Coronary artery (tissue), 2 donors: ENCODE measurements around the gene QRICH1.

ENCODE experiments used
- DNase-seq: peaks from one replicate; pipeline ENCODE4 v3.0.0-alpha.2; 2017; ENCODE audit warnings: low spot score
- H3K27ac ChIP-seq, 2 donors: fragments of 200-600 bp; sonication (generic); one replicate each; pipeline ENCODE4 v1.5.1; 2016 to 2019
- H3K4me3 ChIP-seq: fragments of 200-600 bp; sonication (generic); 2 replicates; pipeline ENCODE4 v1.5.1; 2016; ENCODE audit warnings: mild to moderate bottlenecking, moderate library complexity
- TF ChIP-seq, protein P1 (sequence below): fragments of 200-600 bp; sonication (generic); IDR thresholded peaks from one replicate; pipeline ENCODE4 v1.5.1; 2019; ENCODE audit warnings: antibody characterized with exemption

QRICH1 gene

DNA sequence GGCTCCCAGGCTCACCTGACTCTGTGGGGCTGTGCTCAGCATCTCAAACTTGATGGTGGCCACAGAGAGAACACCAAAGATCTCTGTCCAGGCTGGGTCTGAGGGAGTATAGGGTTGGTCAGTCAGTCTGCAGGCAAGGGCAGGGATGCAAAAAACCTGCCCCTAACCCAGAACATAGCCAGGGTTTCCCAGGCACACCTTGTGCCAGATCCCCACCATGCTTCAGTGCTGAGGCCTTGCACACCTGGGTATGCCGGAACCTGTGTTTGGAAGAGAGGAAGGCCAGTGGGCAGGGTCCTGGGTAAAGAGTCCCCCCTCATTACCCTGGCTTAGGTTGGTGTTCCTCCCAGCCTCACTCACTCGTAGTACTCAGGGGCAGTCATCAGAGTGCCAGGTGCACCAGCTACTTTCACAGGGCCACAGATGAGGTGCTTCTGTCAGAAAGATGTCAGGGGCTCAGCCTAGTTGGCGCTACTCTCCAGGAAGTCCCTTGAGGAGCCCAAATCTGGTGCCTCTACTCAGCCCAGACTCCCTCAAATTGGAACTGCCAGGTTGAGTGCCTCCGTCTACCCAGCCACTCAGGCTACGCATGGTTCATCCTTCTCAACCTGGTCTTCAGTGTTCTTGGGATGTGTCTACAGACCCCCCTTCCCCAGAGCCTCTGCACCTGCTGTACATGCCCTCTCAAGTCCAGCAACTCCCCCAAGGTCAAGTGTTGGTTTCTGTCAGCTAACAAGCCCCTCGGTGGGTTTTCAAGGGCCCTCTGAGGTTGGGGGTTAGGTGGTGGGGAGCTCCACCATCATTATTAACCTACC, 77.2 kb downstream of the QRICH1 start:
- TF ChIP-seq, protein P1, sequence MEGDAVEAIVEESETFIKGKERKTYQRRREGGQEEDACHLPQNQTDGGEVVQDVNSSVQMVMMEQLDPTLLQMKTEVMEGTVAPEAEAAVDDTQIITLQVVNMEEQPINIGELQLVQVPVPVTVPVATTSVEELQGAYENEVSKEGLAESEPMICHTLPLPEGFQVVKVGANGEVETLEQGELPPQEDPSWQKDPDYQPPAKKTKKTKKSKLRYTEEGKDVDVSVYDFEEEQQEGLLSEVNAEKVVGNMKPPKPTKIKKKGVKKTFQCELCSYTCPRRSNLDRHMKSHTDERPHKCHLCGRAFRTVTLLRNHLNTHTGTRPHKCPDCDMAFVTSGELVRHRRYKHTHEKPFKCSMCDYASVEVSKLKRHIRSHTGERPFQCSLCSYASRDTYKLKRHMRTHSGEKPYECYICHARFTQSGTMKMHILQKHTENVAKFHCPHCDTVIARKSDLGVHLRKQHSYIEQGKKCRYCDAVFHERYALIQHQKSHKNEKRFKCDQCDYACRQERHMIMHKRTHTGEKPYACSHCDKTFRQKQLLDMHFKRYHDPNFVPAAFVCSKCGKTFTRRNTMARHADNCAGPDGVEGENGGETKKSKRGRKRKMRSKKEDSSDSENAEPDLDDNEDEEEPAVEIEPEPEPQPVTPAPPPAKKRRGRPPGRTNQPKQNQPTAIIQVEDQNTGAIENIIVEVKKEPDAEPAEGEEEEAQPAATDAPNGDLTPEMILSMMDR = no peak
- DNase-seq = no peak
- Histone ChIP-seq H3K27ac (no peak overlapping the region), H3K4me3 (no peak overlapping the region)

DNA sequence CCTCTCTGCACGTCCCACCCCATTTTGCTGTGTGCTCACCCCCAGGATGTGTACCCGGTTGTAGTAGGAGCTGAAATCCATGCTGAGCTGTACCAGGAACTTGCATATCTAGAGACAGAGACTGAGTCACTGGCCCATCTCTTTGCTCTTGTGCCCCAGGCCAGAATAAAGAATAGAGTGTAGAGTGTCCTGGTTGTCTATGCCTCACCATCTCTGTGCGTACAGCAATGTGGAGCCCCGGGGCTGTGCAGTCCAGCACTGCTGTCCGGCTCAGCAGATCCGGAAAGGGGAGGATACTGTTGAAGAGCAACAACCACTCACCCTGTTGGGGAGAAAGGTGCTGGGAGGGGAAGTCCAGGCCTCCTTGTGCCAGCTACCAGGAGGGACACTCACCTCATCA, 78.1 kb downstream of the QRICH1 start:
- TF ChIP-seq, protein P1 = no peak
- Histone ChIP-seq H3K4me3 (no peak overlapping the region), H3K27ac (no peak overlapping the region)
- DNase-seq = no peak

DNA sequence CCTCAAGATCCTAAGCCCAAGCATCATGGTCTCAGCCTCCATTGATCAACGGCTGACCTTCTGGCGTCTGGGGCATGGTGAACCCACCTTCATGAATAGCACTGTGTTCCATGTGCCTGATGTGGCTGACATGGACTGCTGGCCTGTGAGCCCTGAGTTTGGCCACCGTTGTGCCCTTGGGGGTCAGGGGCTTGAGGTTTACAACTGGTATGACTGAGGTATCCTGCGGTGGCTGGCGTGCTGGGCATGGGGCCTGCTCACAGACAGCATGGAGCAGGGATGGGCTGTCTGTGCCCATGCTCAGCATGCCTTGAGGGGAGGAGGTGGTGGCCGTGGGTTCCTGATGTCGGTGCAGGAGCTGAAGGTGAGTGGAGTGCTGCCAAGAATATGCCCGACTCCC, 78.8 kb downstream of the QRICH1 start:
- Histone ChIP-seq H3K27ac (no peak overlapping the region), H3K4me3 (no peak overlapping the region)
- TF ChIP-seq, protein P1 = no peak
- no peak for DNase-seq

DNA sequence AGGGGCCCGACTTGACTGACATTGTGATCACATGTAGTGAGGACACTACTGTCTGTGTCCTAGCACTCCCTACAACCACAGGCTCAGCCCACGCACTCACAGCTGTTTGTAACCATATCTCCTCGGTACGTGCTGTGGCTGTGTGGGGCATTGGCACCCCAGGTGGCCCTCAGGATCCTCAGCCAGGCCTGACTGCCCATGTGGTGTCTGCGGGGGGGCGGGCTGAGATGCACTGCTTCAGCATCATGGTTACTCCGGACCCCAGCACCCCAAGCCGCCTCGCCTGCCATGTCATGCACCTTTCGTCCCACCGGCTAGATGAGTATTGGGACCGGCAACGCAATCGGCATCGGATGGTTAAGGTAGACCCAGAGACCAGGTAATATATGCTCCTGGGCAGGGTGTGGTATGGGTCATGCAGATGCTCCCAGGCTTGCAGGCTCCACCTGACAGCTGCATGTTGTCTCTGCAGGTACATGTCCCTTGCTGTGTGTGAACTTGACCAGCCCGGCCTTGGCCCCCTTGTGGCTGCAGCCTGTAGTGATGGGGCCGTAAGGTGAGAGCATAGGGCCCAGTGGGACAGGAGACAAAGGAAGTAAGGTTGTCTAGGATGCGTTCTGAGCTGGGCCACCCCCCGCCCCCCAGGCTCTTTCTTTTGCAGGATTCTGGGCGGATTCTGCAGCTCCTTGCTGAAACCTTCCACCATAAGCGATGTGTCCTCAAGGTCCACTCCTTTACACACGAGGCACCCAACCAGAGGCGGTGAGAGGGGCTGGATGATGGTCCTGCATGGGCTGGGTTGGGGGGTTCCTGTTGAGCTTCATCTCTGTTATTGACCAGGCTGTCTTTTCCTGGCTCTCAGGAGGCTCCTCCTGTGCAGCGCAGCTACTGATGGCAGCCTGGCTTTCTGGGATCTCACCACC, 79.9 kb downstream of the QRICH1 start:
- TF ChIP-seq, protein P1 = no peak
- Histone ChIP-seq H3K27ac (no peak overlapping the region), H3K4me3 (no peak overlapping the region)
- no peak for DNase-seq

DNA sequence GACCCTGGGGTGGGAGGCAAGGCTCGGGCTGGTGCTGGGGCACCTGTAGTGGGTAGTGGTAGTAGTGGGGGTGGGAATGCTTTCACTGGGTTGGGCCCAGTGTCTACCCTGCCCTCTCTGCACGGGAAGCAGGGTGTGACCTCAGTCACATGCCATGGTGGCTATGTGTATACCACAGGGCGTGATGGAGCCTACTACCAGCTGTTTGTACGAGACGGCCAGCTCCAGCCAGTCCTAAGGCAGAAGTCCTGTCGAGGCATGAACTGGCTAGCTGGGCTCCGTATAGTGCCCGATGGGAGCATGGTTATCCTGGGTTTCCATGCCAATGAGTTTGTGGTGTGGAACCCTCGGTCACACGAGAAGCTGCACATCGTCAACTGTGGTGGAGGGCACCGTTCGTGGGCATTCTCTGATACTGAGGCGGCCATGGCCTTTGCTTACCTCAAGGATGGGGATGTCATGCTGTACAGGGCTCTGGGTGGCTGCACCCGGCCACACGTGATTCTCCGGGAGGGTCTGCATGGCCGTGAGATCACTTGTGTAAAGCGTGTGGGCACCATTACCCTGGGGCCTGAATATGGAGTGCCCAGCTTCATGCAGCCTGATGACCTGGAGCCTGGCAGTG, 80.6 kb downstream of the QRICH1 start:
- no peak overlapping the region for H3K27ac ChIP-seq
- TF ChIP-seq, protein P1 = no peak
- DNase-seq = no peak
- no peak overlapping the region for H3K4me3 ChIP-seq

DNA sequence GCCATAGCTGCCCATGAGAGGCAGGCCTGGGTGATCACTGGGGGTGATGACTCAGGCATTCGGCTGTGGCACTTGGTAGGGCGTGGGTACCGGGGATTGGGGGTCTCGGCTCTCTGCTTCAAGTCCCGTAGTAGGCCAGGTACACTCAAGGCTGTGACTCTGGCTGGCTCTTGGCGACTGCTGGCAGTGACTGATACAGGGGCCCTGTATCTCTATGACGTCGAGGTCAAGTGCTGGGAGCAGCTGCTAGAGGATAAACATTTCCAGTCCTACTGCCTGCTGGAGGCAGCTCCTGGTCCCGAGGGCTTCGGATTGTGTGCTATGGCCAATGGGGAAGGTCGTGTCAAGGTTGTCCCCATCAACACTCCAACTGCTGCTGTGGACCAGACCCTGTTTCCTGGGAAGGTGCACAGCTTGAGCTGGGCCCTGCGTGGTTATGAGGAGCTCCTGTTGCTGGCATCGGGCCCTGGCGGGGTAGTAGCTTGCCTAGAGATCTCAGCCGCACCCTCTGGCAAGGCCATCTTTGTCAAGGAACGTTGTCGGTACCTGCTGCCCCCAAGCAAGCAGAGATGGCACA, 81.3 kb downstream of the QRICH1 start:
- no peak overlapping the region for H3K4me3 ChIP-seq
- H3K27ac ChIP-seq = no peak overlapping the region
- no peak for DNase-seq
- TF ChIP-seq, protein P1 = no peak
